NCI-H1092 treated with DMSO at 0.1 percent for 48 hours (cell line): ENCODE data around the gene MYOM1.
A peak's percentile ranks its signal among the peaks of the same experiment; 100 is the strongest.

Experiments
- DNase-seq: peaks from one replicate; lab custom pipeline; 2025; lab: John Stamatoyannopoulos, UW

Gene MYOM1

DNA sequence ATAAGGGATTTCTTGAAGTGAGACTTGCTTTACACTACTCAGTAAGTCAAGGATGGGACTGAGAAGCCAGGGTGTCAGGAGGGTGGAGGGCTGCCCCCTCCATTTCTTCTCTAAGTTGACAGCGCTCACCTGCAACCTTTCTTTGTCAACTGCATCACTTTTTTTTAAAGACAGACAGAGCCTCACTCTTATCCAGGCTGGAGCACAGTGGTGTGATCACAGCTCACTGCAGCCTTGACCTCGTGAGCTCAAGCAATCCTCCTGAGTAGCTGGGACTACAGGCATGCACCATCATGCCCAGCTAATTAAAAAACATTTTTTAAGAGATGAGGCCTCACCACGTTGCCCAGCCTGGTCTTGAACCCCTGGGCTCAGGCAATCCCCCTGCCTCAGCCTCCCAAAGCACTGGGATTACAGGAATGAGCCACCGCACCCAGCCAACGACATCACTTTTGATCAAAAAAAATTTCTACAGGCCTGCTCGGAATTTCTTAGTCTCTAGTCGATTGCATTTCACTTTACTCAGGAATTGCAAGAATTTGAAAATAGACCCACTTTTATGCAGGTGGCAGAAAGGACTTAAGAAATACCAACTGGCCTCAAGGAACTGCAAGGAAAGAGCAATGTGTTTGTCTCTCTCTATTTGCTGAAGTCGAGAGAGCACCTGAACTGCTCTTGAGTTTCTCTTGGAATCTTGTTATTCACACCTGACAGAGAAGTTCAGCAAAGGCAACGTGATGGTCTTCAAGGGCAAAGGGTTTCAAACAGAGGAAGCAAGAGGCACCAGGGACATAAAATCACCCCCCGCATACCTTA is 101.4 kb downstream of the MYOM1 start:
- no peak for DNase-seq

- no peak for DNase-seq
Measured at GRCh38 chr18:3117493-3118192, 102.1 kb downstream of the MYOM1 start.

DNA sequence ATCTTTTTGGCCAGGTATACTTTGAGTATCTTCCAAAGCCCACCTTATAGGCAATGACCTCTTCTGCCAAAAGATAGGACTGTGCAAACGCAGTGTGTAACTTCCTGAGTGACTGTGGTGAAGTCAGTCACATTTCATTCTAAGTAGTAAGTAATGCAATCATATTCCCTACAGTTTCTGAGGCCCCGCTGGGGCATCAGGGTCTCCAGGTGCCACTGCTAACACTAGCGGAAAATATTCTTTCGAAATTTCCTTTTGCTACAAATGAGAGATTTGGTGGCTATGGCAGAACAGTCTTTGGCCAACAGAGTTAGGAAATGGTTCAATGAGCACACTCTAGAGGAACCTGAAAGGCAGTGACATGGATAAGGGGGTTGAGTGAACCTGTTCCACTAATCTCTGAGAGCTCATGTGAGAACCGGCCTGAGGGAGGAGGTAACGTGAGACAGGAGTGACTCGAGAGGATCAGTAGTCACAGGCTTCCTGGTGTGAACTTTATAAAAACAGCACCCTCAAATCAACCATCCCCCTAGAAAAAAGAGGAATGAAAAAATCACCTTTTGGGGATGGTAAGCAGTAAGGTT is 104.2 kb downstream of the MYOM1 start:
- no peak for DNase-seq

- no peak for DNase-seq
Measured at GRCh38 chr18:3114451-3114850, 105.3 kb downstream of the MYOM1 start.

DNA sequence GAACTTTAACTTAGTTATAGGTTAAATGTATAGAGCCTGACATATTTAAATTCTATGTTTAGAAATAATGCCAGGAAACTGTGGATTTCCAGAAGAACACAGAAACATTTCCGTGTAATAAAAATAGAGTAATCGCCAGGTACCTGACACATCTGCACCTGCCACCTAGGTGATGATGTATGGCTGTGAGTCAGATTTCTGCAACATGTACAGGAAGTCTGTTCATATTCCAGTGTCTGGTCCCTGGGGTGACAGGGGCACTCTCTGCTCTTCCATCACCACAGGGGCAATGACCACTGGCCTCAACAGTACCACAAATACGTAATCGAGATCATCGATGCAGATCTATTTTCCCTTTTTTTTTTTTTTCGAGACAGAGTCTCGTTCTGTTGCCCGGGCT is 105.7 kb downstream of the MYOM1 start:
- DNase-seq = no peak

DNA sequence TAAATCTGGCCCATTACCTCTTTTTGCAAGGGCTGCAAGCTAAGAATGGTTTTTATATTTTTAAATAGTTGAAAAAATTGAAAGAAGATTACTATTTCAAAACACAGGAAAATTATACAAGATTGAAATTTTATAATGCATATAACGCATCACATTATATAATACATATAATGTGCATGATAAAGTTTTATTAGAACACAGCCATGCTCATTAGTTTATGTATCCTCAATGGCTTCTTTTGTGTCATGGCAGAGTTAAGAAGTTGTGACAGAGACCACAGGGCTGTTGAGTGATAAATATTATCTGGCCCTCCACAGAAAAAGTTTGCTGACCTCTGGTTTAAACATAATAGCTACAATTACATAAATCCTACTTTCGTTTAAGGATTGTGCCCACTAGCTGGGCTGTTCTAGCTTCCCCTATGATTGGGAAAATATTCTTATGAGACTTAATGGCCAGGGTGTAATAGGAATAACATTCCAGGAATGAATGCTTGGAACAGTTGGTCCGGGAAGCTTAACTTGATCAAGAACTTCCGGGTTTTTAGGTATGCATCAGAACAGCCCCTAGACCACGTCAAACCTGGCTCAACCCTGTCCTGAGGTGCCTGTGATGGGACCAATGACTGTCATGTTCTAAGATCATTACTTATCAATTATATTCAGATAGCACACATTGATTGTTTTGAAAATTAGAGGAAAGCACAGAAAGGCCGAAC is 108.1 kb downstream of the MYOM1 start:
- no peak for DNase-seq

GRCh38 chr18:3110034-3110752 is 109.6 kb downstream of the MYOM1 start:
- no peak for DNase-seq

GRCh38 chr18:3107740-3108151 is 112.0 kb downstream of the MYOM1 start:
- no peak for DNase-seq

GRCh38 chr18:3104190-3105054 is 115.3 kb downstream of the MYOM1 start:
- DNase-seq = no peak

DNA sequence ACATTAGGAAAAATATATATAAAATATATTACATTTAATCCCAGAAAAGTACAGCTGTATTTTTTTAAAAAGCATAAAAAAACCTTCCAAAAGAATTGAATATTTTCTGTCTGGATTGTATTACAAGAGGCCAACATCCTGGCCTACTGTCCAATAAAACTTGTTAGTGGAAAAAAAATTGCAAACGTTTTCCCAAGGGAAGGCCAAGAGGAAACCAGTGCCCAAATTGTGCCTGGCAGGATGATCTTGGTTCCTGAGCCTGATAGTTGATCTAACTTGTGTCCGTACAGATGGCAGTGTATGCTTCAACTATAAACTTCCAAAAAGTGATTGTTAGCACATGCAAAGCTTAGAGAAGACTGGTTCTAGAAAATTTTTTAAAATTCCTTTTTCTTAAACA is 116.2 kb downstream of the MYOM1 start:
- DNase-seq = no peak

GRCh38 chr18:3102983-3103382 is 116.8 kb downstream of the MYOM1 start:
- DNase-seq = no peak

- no peak for DNase-seq
Measured at GRCh38 chr18:3100498-3101132, 119.2 kb downstream of the MYOM1 start.

GRCh38 chr18:3099327-3099726 is 120.4 kb downstream of the MYOM1 start:
- DNase-seq = no peak

DNA sequence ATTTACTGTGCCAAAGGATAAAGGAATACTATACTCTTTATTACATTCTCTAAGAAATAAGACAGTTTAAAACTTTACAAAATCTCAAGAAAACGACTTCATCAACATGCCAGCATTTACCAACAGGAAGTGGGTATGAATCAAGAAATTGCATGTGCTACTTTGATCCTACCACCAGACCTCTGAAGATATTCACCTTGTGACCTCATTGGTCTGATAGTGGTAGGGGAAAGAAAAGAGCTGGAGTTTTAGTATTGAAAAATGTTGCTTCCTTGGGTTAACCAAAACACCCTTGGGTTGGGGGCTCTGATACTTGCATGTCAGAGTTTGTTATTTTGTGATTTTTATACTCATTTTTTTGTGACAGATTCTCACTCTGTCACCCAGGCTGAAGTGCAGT is 122.7 kb downstream of the MYOM1 start:
- DNase-seq = no peak

- no peak for DNase-seq
Measured at GRCh38 chr18:3095921-3096320, 123.8 kb downstream of the MYOM1 start.

DNA sequence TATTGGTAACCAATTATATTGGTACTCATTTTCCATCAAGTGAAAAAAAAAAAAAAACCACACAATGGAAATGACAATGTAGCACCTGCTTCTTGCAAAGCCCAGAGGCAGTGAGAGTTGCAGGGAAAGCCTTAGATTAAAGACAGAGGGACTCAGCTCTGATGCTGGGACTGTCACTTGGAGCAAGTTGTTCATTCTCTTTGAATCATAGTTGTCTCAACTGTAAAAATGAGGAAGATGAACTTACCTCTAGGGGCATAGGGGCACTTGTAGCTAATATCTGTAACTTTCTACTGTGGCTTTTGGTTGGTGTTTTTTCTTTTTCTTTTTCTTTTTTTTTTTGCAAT is 125.5 kb downstream of the MYOM1 start:
- DNase-seq = peak; percentile 7

DNA sequence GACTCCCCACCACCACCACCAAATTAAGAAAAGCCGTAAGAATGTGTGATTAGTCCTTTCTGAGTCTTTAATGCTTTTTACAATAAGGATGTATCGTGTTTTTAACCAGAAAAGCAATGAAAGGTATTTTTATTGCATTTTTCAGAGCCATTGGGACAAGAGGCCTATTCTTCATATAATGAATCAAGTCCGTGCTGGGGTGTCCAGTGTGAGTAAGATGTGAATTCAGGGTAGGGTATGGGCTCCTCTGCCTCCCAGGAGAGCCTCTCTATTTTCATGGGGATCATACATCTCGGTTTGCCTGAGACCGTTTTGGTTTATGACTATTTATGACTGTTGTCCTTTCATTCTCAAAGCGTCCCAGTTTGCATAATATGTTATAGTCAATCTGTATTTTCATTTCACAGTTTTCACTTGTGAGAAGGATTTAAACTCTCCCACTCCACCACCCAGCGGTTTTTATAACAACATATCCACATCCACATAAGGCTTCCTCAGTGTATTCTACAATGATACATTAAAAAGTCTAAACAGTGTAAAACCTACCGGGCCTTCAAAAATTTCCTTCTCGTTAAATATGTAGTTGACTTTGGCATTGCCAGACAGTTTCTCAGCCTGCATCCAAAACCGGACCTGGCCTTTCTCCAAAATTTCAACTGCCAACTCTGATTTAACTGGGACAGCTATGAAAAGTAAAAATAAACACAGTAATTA is 126.0 kb downstream of the MYOM1 start:
- DNase-seq = no peak

GRCh38 chr18:3092727-3093126 is 127.0 kb downstream of the MYOM1 start:
- DNase-seq = no peak

GRCh38 chr18:3089579-3089978 is 130.2 kb downstream of the MYOM1 start:
- DNase-seq = no peak

DNA sequence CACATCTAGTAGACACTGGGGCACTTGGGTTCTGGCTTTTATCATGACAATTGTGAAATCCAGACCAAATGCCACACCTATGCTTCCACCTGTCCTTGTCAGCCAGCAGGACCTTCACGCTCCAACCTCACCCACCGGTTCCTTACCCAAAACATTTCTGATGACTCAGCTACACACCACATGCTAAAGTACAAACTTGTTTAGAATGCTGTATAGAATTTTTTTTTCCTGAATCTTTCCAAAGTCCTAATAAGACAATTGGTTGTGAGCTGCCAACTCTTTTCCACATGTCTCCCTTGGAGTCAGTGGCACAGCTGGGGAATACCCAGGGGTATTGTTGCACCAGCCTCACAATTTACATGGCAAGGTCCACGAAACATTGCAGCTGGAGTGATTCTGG is 131.3 kb downstream of the MYOM1 start:
- DNase-seq = no peak
